Cardiac muscle cell (in vitro differentiated cells and primary cell): ENCODE measurements around the gene JMJD1C. TPM values are rescaled to one million over a fixed set of nuclear protein-coding genes. Genes with fewer than 3 reads are reported as not detected.

Experiments
- DNase-seq, 2 donors: peaks; one replicate each; pipeline versions ENCODE4 v3.0.0 to v3.0.0-alpha.2; 2010 to 2017; ENCODE audit warnings: low read depth in 1 of 2, low spot score in 1 of 2
- H3K27ac ChIP-seq: fragments of 200-600 bp; sonication (generic); 2 replicates; pipeline ENCODE4 v1.5.1; 2016
- H3K27me3 ChIP-seq: fragments of 200-600 bp; sonication (generic); 2 replicates; pipeline ENCODE4 v1.6.0; 2016; ENCODE audit warnings: control low read depth
- H3K36me3 ChIP-seq: fragments of 200-600 bp; sonication (generic); 2 replicates; pipeline ENCODE4 v1.5.1; 2016; ENCODE audit warnings: control low read depth
- H3K4me1 ChIP-seq: fragments of 200-600 bp; sonication (generic); 2 replicates; pipeline ENCODE4 v1.8.1; 2017; ENCODE audit warnings: low read depth, mild to moderate bottlenecking, mixed run types
- H3K4me3 ChIP-seq: fragments of 200-600 bp; sonication (generic); 2 replicates; pipeline ENCODE4 v1.5.1; 2016; ENCODE audit warnings: mild to moderate bottlenecking
- H3K9me3 ChIP-seq: fragments of 200-600 bp; sonication (generic); 2 replicates; pipeline ENCODE4 v1.5.1; 2017; ENCODE audit warnings: low read depth, mild to moderate bottlenecking, control low read depth
- CTCF ChIP-seq: IDR thresholded peaks from 2 replicates; pipeline ENCODE4 v1.5.1; 2012; ENCODE audit warnings: low read depth, mild to moderate bottlenecking, low read length
- polyA plus RNA-seq: library from polyadenylated mRNA; unstranded; fragments of >200 nt; fragmentation: Nextera tagmentation; extraction: Ambion mirVana; gene quantifications from 2 replicates; pipeline ENCODE4 v1.2.1, GENCODE V29; 2016
- total RNA-seq: library from RNA; depleted of rRNA; stranded (reverse); fragments of >200 nt; gene quantifications from 2 replicates; pipeline ENCODE4 v1.2.3, GENCODE V29; 2016

JMJD1C gene
- total and polyA plus RNA-seq, 2 experiments from 2014 or later, result 59.1 to 144 TPM

GRCh38 chr10:63171255-63171855 is 294.4 kb downstream of the JMJD1C start:
- no peaks in the 10 kb centered on the region for H3K27me3 ChIP-seq
- DNase-seq, result peak in 1 of 2 donors; percentile 61
- peaks cover 46% of the 10 kb centered on the region for H3K36me3 ChIP-seq
- no peak overlapping the region for H3K4me3 ChIP-seq
- H3K27ac ChIP-seq, result peak overlapping the region; percentile 85
- TF ChIP-seq CTCF, result no peak
- H3K9me3 ChIP-seq, result no peaks in the 10 kb centered on the region
- H3K4me1 ChIP-seq, result peaks cover 33% of the 10 kb centered on the region

GRCh38 chr10:63169624-63170023 is 296.2 kb downstream of the JMJD1C start:
- peak overlapping the region; percentile 85 for H3K27ac ChIP-seq
- H3K9me3 ChIP-seq, result no peaks in the 10 kb centered on the region
- peaks cover 30% of the 10 kb centered on the region for H3K36me3 ChIP-seq
- TF ChIP-seq CTCF, result no peak
- no peak for DNase-seq
- no peaks in the 10 kb centered on the region for H3K27me3 ChIP-seq
- no peak overlapping the region for H3K4me3 ChIP-seq
- H3K4me1 ChIP-seq, result peaks cover 33% of the 10 kb centered on the region

- Histone ChIP-seq H3K4me3 (no peak overlapping the region), H3K27me3 (no peaks in the 10 kb centered on the region), H3K27ac (peak overlapping the region; percentile 85), H3K36me3 (peaks cover 25% of the 10 kb centered on the region), H3K9me3 (no peaks in the 10 kb centered on the region), H3K4me1 (peaks cover 33% of the 10 kb centered on the region)
- no peak for DNase-seq
- no peak for TF ChIP-seq CTCF
Measured at GRCh38 chr10:63168821-63169462, 296.8 kb downstream of the JMJD1C start.

GRCh38 chr10:63166742-63167258 is 299.0 kb downstream of the JMJD1C start:
- TF ChIP-seq CTCF, result peak; percentile 73
- peak; percentile 78 to 90 for DNase-seq
- Histone ChIP-seq H3K4me1 (peaks cover 14% of the 10 kb centered on the region), H3K36me3 (peaks cover 23% of the 10 kb centered on the region), H3K27ac (no peak overlapping the region), H3K9me3 (no peaks in the 10 kb centered on the region), H3K27me3 (no peaks in the 10 kb centered on the region), H3K4me3 (no peak overlapping the region)

- Histone ChIP-seq H3K9me3 (no peaks in the 10 kb centered on the region), H3K36me3 (peaks cover 16% of the 10 kb centered on the region), H3K4me3 (no peak overlapping the region), H3K27me3 (no peaks in the 10 kb centered on the region), H3K27ac (no peak overlapping the region), H3K4me1 (no peaks in the 10 kb centered on the region)
- no peak for TF ChIP-seq CTCF
- DNase-seq, result no peak
Measured at GRCh38 chr10:63165249-63165648, 300.5 kb downstream of the JMJD1C start.
